Activated CD4-positive, alpha-beta memory T cell treated with anti-CD3 and anti-CD28 coated beads for 36 hours (primary cell): Measurements from ENCODE around the gene RHOBTB1. TPM values are rescaled to one million over a fixed set of nuclear protein-coding genes. Genes with fewer than 3 reads are reported as not detected.
"Not testable (repeated sequence)": the region's sequence is repeated elsewhere in the genome, so short reads cannot be mapped to it uniquely, and the experiment has no call there.

Source experiments
- CTCF ChIA-PET: fragments of 350-600 bp; sonication (Branson Sonifier 250); formaldehyde crosslinking; loops from one replicate; lab custom pipeline; 2021; ENCODE audit warnings: antibody characterized with exemption, inconsistent platforms; lab: Charles Lee
- POLR2A ChIA-PET: fragments of 350-600 bp; sonication (Branson Sonifier 250); formaldehyde crosslinking; loops from one replicate; lab custom pipeline; 2021; ENCODE audit warnings: antibody characterized with exemption; lab: Charles Lee
- DNase-seq: peaks from one replicate; pipeline ENCODE4 v3.0.0-alpha.2; 2020
- H3K27ac Mint-ChIP-seq: one replicate; pipeline ENCODE4 v1.8.0; 2021; ENCODE audit warnings: mixed read lengths
- H3K27me3 Mint-ChIP-seq: one replicate; pipeline ENCODE4 v1.8.0; 2021; ENCODE audit warnings: mixed read lengths
- H3K36me3 Mint-ChIP-seq: one replicate; pipeline ENCODE4 v1.8.0; 2021; ENCODE audit warnings: mixed read lengths
- H3K4me1 Mint-ChIP-seq: one replicate; pipeline ENCODE4 v1.8.0; 2021; ENCODE audit warnings: low read depth, mixed read lengths
- H3K4me3 Mint-ChIP-seq: one replicate; pipeline ENCODE4 v1.8.0; 2021; ENCODE audit warnings: mild to moderate bottlenecking, mixed read lengths
- H3K9me3 Mint-ChIP-seq: one replicate; pipeline ENCODE4 v1.8.0; 2021; ENCODE audit warnings: mixed read lengths
- intact Hi-C: fragments of 100-400 bp; cut with micrococcal nuclease; formaldehyde crosslinking; loops from one replicate; pipeline ENCODE4 v1.15.1; 2023
- total RNA-seq, 2 experiments: library from RNA; stranded (reverse); gene quantifications; one replicate each; pipeline ENCODE4 v1.2.3, GENCODE V29; 2021

RHOBTB1 gene
- total RNA-seq, 2 experiments from 2014 or later: not detected

DNA sequence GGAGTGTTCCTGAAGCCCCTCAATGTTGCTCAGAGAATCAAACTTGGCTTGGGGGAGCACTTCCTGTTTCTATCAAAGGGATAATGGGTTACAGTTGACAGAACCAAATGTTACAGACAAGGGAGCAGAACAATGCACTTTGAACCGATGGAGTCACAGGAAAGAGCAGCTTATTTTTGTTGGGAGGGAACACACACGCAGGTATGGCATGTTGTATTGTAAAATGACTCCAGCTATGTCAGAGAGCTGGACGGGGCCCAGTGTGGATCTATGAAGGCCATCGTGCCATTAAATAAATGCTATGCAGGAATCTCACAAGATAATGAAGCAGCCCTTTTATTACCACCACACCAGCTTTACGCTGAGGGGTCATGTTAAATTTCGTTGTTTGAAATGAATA, 35.1 kb downstream of the RHOBTB1 start:
- Mint-ChIP-seq H3K4me3 (no peak overlapping the region), H3K4me1 (peaks cover 11% of the 10 kb centered on the region), H3K36me3 (no peaks in the 10 kb centered on the region), H3K9me3 (no peaks in the 10 kb centered on the region), H3K27me3 (peaks cover 18% of the 10 kb centered on the region), H3K27ac (no peak overlapping the region)
- POLR2A ChIA-PET: no interaction called here
- CTCF ChIA-PET: interaction anchor here (0.6 kb wide), 1 partner anchor 719 kb away, joined by 3 read pairs; no protein-coding TSS in a partner anchor
- intact Hi-C loops: no loop called here
- DNase-seq: no peak

DNA sequence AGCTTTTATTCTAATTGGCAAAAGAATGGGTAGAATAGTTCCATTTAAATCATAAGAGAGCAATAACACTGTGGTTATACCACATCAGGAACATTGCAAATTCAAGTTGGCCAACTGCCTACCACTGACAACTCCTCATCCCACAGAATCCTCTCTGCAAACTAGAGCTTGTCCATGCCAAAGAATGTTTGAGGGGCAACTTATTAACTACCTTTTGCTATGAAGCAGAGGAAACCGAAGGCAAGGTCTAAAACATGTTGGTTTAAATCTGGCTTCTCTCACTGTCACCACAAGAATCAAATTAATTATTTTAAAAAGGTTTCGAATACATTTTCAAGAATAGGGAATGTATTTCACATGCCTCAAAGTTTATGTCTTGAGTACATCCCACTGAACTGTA, 36.0 kb downstream of the RHOBTB1 start:
- POLR2A ChIA-PET: no interaction called here
- CTCF ChIA-PET: no interaction called here
- Mint-ChIP-seq H3K27me3 (peaks cover 18% of the 10 kb centered on the region), H3K36me3 (no peaks in the 10 kb centered on the region), H3K4me3 (no peak overlapping the region), H3K27ac (no peak overlapping the region), H3K4me1 (peaks cover 11% of the 10 kb centered on the region), H3K9me3 (no peaks in the 10 kb centered on the region)
- intact Hi-C loops: no loop called here
- DNase-seq: no peak

- no peak overlapping the region for H3K4me3 Mint-ChIP-seq
- H3K4me1 Mint-ChIP-seq: peaks cover 11% of the 10 kb centered on the region
- CTCF ChIA-PET: no interaction called here
- POLR2A ChIA-PET: no interaction called here
- H3K27ac Mint-ChIP-seq: no peak overlapping the region
- H3K27me3 Mint-ChIP-seq: peaks cover 18% of the 10 kb centered on the region
- no peak for DNase-seq
- H3K36me3 Mint-ChIP-seq: no peaks in the 10 kb centered on the region
- intact Hi-C loops: no loop called here
- no peaks in the 10 kb centered on the region for H3K9me3 Mint-ChIP-seq
These were observed 36.7 kb downstream of the RHOBTB1 start for GRCh38 chr10:60907236-60907635.

DNA sequence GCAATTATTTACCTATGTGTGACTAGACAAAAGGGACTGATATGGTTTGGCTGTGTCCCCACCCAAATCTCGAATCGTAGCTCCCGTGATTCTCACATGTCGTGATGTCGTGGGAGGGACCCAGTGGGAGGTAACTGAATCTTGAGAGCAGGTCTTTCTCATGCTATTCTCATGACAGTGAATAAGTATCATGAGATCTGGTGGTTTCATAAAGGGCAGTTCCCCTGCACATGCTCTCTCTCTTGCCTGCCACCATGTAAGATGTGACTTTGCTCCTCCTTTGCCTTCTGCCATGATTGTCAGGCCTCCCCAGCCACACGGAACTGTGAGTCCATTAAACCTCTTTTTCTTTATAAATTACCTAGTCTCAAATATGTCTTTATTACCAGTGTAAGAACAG, 37.2 kb downstream of the RHOBTB1 start:
- H3K4me1 Mint-ChIP-seq: peaks cover 11% of the 10 kb centered on the region
- intact Hi-C loops, POLR2A ChIA-PET, H3K27ac Mint-ChIP-seq, DNase-seq, H3K36me3 Mint-ChIP-seq, H3K4me3 Mint-ChIP-seq, H3K9me3 Mint-ChIP-seq, CTCF ChIA-PET: not testable (repeated sequence)
- peaks cover 18% of the 10 kb centered on the region for H3K27me3 Mint-ChIP-seq

- H3K9me3 Mint-ChIP-seq: no peaks in the 10 kb centered on the region
- H3K27ac Mint-ChIP-seq: no peak overlapping the region
- no peaks in the 10 kb centered on the region for H3K36me3 Mint-ChIP-seq
- intact Hi-C loops: no loop called here
- POLR2A ChIA-PET: no interaction called here
- H3K4me3 Mint-ChIP-seq: no peak overlapping the region
- CTCF ChIA-PET: no interaction called here
- H3K27me3 Mint-ChIP-seq: peaks cover 14% of the 10 kb centered on the region
- no peak for DNase-seq
- peaks cover 11% of the 10 kb centered on the region for H3K4me1 Mint-ChIP-seq
These were observed 37.6 kb downstream of the RHOBTB1 start for GRCh38 chr10:60906411-60906810.

- intact Hi-C loops: no loop called here
- ChIA-PET CTCF (no interaction called here), POLR2A (no interaction called here)
These were observed 38.4 kb downstream of the RHOBTB1 start for GRCh38 chr10:60905580-60905979.

GRCh38 chr10:60903096-60903495, 40.9 kb downstream of the RHOBTB1 start:
- Mint-ChIP-seq H3K36me3 (no peaks in the 10 kb centered on the region), H3K9me3 (no peaks in the 10 kb centered on the region), H3K4me3 (no peak overlapping the region), H3K4me1 (no peaks in the 10 kb centered on the region), H3K27ac (no peak overlapping the region), H3K27me3 (peaks cover 2% of the 10 kb centered on the region)
- intact Hi-C loops: no loop called here
- no peak for DNase-seq
- POLR2A ChIA-PET: no interaction called here
- CTCF ChIA-PET: no interaction called here

More at GRCh38 chr10:60905580-60905979, 38.4 kb downstream of the RHOBTB1 start:
- Mint-ChIP-seq H3K9me3 (no peaks in the 10 kb centered on the region), H3K36me3 (no peaks in the 10 kb centered on the region), H3K27ac (no peak overlapping the region), H3K27me3 (peaks cover 7% of the 10 kb centered on the region), H3K4me3 (no peak overlapping the region), H3K4me1 (peaks cover 3% of the 10 kb centered on the region)
- no peak for DNase-seq

DNA sequence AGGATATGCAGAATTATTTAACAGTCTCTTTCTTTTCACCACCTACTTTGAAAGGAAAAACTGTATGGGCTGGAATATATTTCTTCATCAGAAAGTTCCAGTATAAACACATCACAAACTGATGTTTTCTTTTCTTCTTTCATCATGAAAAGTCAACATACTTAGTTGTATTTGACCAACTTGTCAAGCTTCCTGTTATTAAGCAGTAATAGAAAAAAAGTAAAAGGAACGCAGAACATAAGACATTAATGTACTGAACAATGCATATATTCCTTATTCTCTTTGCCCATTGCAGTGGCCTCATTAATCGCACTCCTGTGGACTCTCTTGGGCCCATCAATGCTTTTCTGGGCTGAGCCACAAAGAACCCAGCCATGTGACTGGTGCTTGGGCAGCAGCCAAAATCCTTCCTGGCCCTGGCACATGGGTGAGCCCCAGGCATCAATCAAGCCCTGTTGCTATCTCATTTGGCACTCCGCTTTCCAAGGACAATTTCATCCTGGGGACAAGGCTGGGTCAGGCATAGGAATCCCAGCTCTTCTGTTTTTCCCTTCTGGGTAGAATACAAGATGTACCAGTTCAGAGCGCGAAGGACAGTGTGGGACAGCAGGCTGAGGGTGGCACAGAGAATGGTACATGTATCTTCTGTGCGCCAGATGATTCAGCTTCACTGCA, 42.3 kb downstream of the RHOBTB1 start:
- POLR2A ChIA-PET: no interaction called here
- intact Hi-C loops: no loop called here
- CTCF ChIA-PET: interaction anchor here (0.6 kb wide), 1 partner anchor 266 kb away, joined by 3 read pairs; no protein-coding TSS in a partner anchor

DNA sequence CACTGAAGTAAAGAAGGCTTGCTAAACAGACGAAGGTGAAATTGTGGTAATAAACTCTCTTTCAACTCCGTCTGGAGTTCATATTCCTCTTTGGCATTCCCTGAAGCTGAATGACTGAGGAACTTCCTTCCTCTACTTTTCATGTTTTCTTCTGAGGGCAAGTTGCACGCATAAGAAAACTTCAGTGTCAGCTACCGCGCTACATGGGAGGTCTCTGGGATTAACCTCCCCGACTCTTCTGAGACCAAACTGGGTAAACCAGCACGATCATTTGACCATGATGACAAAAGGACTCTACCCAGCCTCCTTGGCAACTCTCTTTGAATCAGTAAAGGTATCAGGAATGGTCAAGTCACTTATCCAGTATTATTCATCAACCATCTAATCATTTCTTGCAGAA, 44.7 kb downstream of the RHOBTB1 start:
- Mint-ChIP-seq H3K36me3 (no peaks in the 10 kb centered on the region), H3K27ac (no peak overlapping the region), H3K4me3 (no peak overlapping the region), H3K4me1 (no peaks in the 10 kb centered on the region), H3K27me3 (no peaks in the 10 kb centered on the region), H3K9me3 (no peaks in the 10 kb centered on the region)
- DNase-seq: no peak
- intact Hi-C loops: no loop called here
- ChIA-PET CTCF (no interaction called here), POLR2A (no interaction called here)

More for the DNA sequence above, 42.3 kb downstream of the RHOBTB1 start:
- no peaks in the 10 kb centered on the region for H3K36me3 Mint-ChIP-seq
- H3K4me3 Mint-ChIP-seq: no peak overlapping the region
- no peaks in the 10 kb centered on the region for H3K9me3 Mint-ChIP-seq
- no peaks in the 10 kb centered on the region for H3K27me3 Mint-ChIP-seq
- H3K4me1 Mint-ChIP-seq: no peaks in the 10 kb centered on the region
- no peak overlapping the region for H3K27ac Mint-ChIP-seq
- DNase-seq: no peak

DNA sequence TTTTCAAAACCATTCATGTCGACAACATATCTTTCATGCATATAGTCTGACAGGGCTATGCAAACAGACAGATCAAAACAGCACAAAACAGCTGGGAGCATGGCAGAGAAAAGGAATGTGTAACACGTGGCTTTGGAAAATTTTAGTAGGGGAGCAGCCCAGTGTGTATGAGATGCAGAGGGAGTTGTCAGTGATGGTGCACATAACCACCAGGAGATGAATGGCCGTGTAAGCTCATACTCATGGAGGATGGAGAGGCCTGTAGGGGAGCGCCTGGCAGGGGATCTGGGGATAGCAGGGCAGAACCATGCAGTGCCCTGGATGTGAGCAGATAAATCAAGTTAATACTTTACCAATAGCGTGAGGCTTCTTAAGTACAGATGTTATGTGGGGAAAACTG, 45.7 kb downstream of the RHOBTB1 start:
- CTCF ChIA-PET: no interaction called here
- Mint-ChIP-seq H3K4me3 (no peak overlapping the region), H3K4me1 (no peaks in the 10 kb centered on the region), H3K27ac (no peak overlapping the region), H3K36me3 (no peaks in the 10 kb centered on the region), H3K9me3 (no peaks in the 10 kb centered on the region), H3K27me3 (peaks cover 3% of the 10 kb centered on the region)
- intact Hi-C loops: no loop called here
- DNase-seq: no peak
- POLR2A ChIA-PET: no interaction called here

DNA sequence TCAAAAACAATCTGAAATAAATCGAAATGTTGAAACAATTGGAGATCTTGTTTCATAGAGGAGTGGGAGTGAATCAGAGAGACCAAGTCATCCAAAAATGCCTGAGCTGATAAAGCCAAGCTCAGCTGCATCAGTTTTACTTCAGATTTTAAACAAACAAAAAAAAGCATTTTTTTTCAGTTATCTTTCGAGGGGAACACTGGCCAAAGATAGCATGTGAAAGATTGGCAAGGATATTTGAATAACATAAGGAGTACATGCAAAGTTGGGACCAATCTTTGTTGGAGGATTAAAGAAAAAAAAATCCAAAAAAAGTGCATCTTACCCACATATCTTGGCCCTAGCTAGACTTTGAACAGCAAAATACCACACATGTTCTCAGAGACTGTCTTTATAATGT, 47.2 kb downstream of the RHOBTB1 start:
- intact Hi-C loops: no loop called here
- Mint-ChIP-seq H3K36me3 (no peaks in the 10 kb centered on the region), H3K4me3 (no peak overlapping the region), H3K4me1 (no peaks in the 10 kb centered on the region), H3K9me3 (no peaks in the 10 kb centered on the region), H3K27ac (no peak overlapping the region), H3K27me3 (peaks cover 4% of the 10 kb centered on the region)
- POLR2A ChIA-PET: no interaction called here
- DNase-seq: no peak
- CTCF ChIA-PET: interaction anchor here (0.7 kb wide), 1 partner anchor 14 kb away, joined by 3 read pairs; no protein-coding TSS in a partner anchor

DNA sequence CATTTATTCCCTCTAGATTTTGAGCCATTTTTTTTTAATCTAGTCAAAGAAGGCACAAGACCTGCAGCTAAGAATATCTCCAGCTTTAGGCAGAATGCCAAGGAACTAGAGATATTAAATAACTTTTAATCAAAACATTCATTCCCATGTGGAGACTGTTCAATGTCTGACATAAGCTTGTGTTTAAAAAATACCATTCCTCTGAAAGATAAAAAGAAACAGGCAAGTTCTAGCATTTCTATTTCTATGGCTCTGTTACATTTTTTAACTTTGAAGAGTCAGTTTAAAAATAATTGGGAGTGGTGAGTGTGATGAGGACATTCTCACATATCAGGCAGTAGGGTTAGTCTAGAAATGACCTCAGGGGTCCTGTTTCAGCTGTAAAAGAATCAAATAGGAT, 48.0 kb downstream of the RHOBTB1 start:
- POLR2A ChIA-PET: no interaction called here
- Mint-ChIP-seq H3K36me3 (no peaks in the 10 kb centered on the region), H3K27ac (no peak overlapping the region), H3K27me3 (peaks cover 4% of the 10 kb centered on the region), H3K4me3 (no peak overlapping the region), H3K9me3 (no peaks in the 10 kb centered on the region), H3K4me1 (no peaks in the 10 kb centered on the region)
- no peak for DNase-seq
- intact Hi-C loops: no loop called here
- CTCF ChIA-PET: no interaction called here

DNA sequence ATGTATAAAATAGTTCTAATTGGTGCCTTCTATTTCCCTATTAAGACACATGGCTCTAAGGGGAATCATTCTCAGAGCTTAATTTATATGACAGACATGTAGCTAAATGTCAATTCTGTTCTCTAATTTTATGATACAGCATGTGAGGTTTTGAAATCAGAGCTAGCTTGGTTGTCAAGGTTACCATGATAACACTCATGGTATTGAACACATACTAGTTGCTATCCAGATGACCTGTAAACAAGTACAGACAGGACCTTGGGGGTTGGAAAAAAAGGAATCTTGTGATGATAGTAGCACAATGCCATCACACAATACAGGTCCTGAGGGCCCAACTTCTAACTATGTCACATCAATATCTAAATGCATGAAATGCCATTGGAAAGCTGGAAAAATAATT, 49.2 kb downstream of the RHOBTB1 start:
- POLR2A ChIA-PET: no interaction called here
- Mint-ChIP-seq H3K27me3 (peaks cover 4% of the 10 kb centered on the region), H3K4me3 (no peak overlapping the region), H3K4me1 (no peaks in the 10 kb centered on the region), H3K36me3 (no peaks in the 10 kb centered on the region), H3K27ac (no peak overlapping the region), H3K9me3 (no peaks in the 10 kb centered on the region)
- CTCF ChIA-PET: no interaction called here
- intact Hi-C loops: no loop called here
- DNase-seq: no peak
